Endothelial cell of umbilical vein (primary cell): ENCODE results near the gene OR10G2. TPM values are rescaled to one million over a fixed set of nuclear protein-coding genes. Genes with fewer than 3 reads are reported as not detected.

Experiments
- BruUV-seq: library from RNA; stranded (reverse); fragments of 400-500 nt; replicated peaks from 2 replicates; lab custom pipeline; 2021; lab: Mats Ljungman, UMichigan
- CTCF ChIA-PET: fragments of 300-600, 350-600 bp; sonication (Branson Sonifier 250); formaldehyde crosslinking; loops from one replicate; lab custom pipeline; 2021; ENCODE audit warnings: antibody characterized with exemption, inconsistent platforms; lab: Charles Lee
- POLR2A ChIA-PET: fragments of 300-600, 350-600 bp; sonication (Branson Sonifier 250); formaldehyde crosslinking; loops from one replicate; lab custom pipeline; 2021; ENCODE audit warnings: antibody characterized with exemption, inconsistent platforms; lab: Charles Lee
- DNase-seq: peaks from one replicate; pipeline ENCODE4 v3.0.0-alpha.2; 2011; ENCODE audit warnings: low read depth, low spot score
- FAIRE-seq: peaks from 2 replicates; lab custom pipeline; 2011; peaks lifted over from hg19 to GRCh38; lab: Jason Lieb, UNC
- H2AFZ ChIP-seq: 2 replicates; pipeline ENCODE4 v1.6.0; 2012; ENCODE audit warnings: low read depth, low read length, control low read depth, inconsistent platforms
- H3K27ac ChIP-seq: 2 replicates; pipeline ENCODE4 v1.5.1; 2011; ENCODE audit warnings: low read depth, mild to moderate bottlenecking, control low read depth, low read length, moderate library complexity; ENCODE audit not compliant: insufficient read depth
- H3K27me3 ChIP-seq, 2 experiments: 2 replicates each; pipeline versions ENCODE4 v1.6.0 to v1.6.1; 2011; ENCODE audit warnings: low read length in 2 of 2, mixed read lengths in 1 of 2; ENCODE audit not compliant: control insufficient read depth in 2 of 2, insufficient read depth in 2 of 2
- H3K36me3 ChIP-seq, 2 experiments: 2 replicates in 1 of 2; 3 replicates in 1 of 2; pipeline ENCODE4 v1.5.1; 2011; ENCODE audit warnings: low read length in 2 of 2, mild to moderate bottlenecking in 1 of 2, moderate library complexity in 1 of 2; ENCODE audit not compliant: control insufficient read depth in 2 of 2, insufficient read depth in 2 of 2; ENCODE audit errors: extremely low read depth in 1 of 2
- H3K4me1 ChIP-seq: 3 replicates; pipeline ENCODE4 v1.5.1; 2011; ENCODE audit warnings: mild to moderate bottlenecking, low read length; ENCODE audit not compliant: control insufficient read depth, insufficient read depth; ENCODE audit errors: extremely low read depth
- H3K4me2 ChIP-seq: 2 replicates; pipeline ENCODE4 v1.6.1; 2011; ENCODE audit warnings: low read length, control low read depth, mixed read lengths; ENCODE audit not compliant: insufficient read depth
- H3K4me3 ChIP-seq, 3 experiments: fragments of 200-600 bp in 1 of 3; sonication (generic), shearing (Covaris generic) in 1 of 3; replicated peaks in 1 of 3; 2 replicates each; pipeline ENCODE4 v1.5.1; 2011 to 2016; ENCODE audit warnings: control low read depth in 3 of 3, low read length in 3 of 3, mild to moderate bottlenecking in 2 of 3, inconsistent platforms in 1 of 3, low read depth in 1 of 3, moderate library complexity in 1 of 3; ENCODE audit not compliant: insufficient read depth in 1 of 3
- H3K79me2 ChIP-seq: 2 replicates; pipeline ENCODE4 v1.6.0; 2012; ENCODE audit warnings: low read length, inconsistent platforms; ENCODE audit not compliant: control insufficient read depth, insufficient read depth
- H3K9ac ChIP-seq: replicated peaks from 2 replicates; pipeline ENCODE3; 2011; ENCODE audit warnings: low read length, control low read depth; ENCODE audit not compliant: insufficient read depth; ENCODE audit errors: extremely low read depth
- H3K9me1 ChIP-seq: replicated peaks from 3 replicates; pipeline ENCODE4 v1.6.0; 2011; ENCODE audit warnings: mild to moderate bottlenecking, low read length; ENCODE audit not compliant: control insufficient read depth, insufficient read depth; ENCODE audit errors: extremely low read depth
- H3K9me3 ChIP-seq: replicated peaks from 2 replicates; pipeline ENCODE4 v1.5.1; 2012; ENCODE audit warnings: low read length, inconsistent platforms; ENCODE audit not compliant: control insufficient read depth, insufficient read depth
- H4K20me1 ChIP-seq: replicated peaks from 2 replicates; pipeline ENCODE3; 2011; ENCODE audit warnings: mild to moderate bottlenecking, low read length; ENCODE audit not compliant: control insufficient read depth, insufficient read depth; ENCODE audit errors: extremely low read depth
- EZH2 ChIP-seq: IDR thresholded peaks from 2 replicates; pipeline ENCODE4 v1.6.1; 2012; ENCODE audit warnings: borderline replicate concordance, low read depth, mild to moderate bottlenecking, moderate library complexity, low read length, inconsistent platforms; ENCODE audit not compliant: severe bottlenecking
- FOS ChIP-seq: IDR thresholded peaks from 2 replicates; pipeline ENCODE4 v1.6.1; 2011; ENCODE audit warnings: mild to moderate bottlenecking, low read length, moderate library complexity, borderline replicate concordance; ENCODE audit not compliant: insufficient read depth
- GATA2 ChIP-seq: IDR thresholded peaks from 2 replicates; pipeline ENCODE4 v1.7.0; 2011; ENCODE audit warnings: low read depth, mild to moderate bottlenecking, moderate library complexity, mixed read lengths, low read length; ENCODE audit not compliant: insufficient read length, insufficient read depth
- JUN ChIP-seq: IDR thresholded peaks from 2 replicates; pipeline ENCODE4 v1.6.1; 2011; ENCODE audit warnings: borderline replicate concordance, low read depth; ENCODE audit not compliant: insufficient read length, insufficient read depth
- MYC ChIP-seq: IDR thresholded peaks from one replicate; pipeline ENCODE4 v1.6.1; 2011; ENCODE audit warnings: mild to moderate bottlenecking, low read depth, low read length
- POLR2A ChIP-seq: IDR thresholded peaks from 2 replicates; pipeline ENCODE4 v1.6.1; 2012; ENCODE audit warnings: low read depth, mild to moderate bottlenecking, control low read depth, low read length
- POLR2AphosphoS5 ChIP-seq: IDR thresholded peaks from 2 replicates; pipeline ENCODE4 v1.6.1; 2012; ENCODE audit warnings: low read depth, mild to moderate bottlenecking, control low read depth, low read length, moderate library complexity; ENCODE audit not compliant: insufficient read depth
- dilution Hi-C: fragments of 300-500 bp; cut with MboI; formaldehyde crosslinking; loops from one replicate; pipeline ENCODE4 v1.15.0; 2019; ENCODE audit warnings: low sequenced_read_pairs; ENCODE audit not compliant: extremely low pct_ligation_motif_present
- intact Hi-C: fragments of 100-400 bp; cut with micrococcal nuclease; formaldehyde crosslinking; loops from one replicate; pipeline ENCODE4 v1.10.0; 2022
- polyA plus RNA-seq, 4 experiments: library from polyadenylated mRNA; depleted of rRNA in 3 of 4; stranded (reverse) in 3 of 4; unstranded in 1 of 4; fragments of >200 nt; gene quantifications; 2 replicates each; pipeline versions ENCODE4 v1.2.1 to v1.2.3, GENCODE V29; 2011 to 2012; ENCODE audit warnings: missing spikeins in 1 of 4
- total RNA-seq: library from RNA; stranded (reverse); gene quantifications from 2 replicates; pipeline ENCODE4 v1.2.3, GENCODE V29; 2021
- TF ChIP-seq, protein P1 (sequence below): IDR thresholded peaks from 2 replicates; pipeline ENCODE4 v1.6.1; 2011; ENCODE audit not compliant: insufficient read depth, insufficient read length
- TF ChIP-seq, protein P2 (sequence below), 2 donors: IDR thresholded peaks; 1 replicate in 1 of 2; 2 replicates in 1 of 2; pipeline ENCODE4 v1.5.1; 2011; ENCODE audit warnings: low read length in 2 of 2, mild to moderate bottlenecking in 2 of 2, moderate library complexity in 2 of 2, control low read depth in 1 of 2, inconsistent platforms in 1 of 2, low read depth in 1 of 2; ENCODE audit not compliant: insufficient read depth in 1 of 2; ENCODE audit errors: extremely low read depth in 1 of 2

OR10G2 gene
- total and polyA plus RNA-seq, 2 donors (not counting 3 experiments of a cell fraction or from before 2014, with no cell fraction given) = not detected

DNA sequence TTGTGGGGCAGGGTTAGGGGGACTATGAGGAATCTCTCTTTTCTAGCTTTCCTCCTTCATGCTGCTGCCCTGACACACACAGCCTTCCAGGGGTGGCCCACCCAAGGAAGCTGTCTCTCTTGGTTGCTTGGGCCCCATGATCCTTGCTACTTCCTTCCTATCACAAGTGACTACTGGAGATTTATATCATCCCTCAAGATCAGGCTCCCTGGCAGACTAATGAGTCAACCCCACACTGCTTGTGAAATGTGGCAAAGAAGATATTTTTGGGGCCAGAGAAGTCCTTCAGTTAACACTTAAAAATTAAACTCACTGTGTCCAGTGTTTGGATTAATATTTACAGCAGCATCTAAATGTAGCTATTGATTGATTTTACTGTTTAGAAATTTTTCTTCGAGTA lies 37.4 kb upstream of the OR10G2 start:
- H3K4me3 ChIP-seq = no peak overlapping the region

DNA sequence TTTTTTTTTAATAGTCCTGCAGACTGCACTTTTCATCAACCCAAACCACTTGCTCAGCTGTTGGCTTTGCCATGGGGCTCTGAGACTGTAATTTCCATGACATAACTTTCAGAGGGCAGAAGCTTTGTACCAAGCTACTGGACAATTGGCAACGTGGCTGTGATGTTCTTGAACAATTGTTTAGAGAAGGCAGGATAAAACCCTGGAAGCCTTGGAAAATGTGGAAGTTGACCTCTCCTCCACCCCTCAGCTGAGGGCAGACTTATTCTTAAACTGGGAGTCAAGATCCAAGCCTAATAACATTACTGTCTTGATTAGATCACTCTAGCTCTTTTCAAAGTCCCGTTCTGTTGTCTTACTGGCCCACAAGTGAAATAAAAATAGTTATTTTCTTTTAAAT lies 36.6 kb upstream of the OR10G2 start:
- FAIRE-seq = no peak
- CTCF ChIA-PET = no interaction called here

More for the DNA sequence above, 37.4 kb upstream of the OR10G2 start:
- ChIA-PET POLR2A (no interaction called here), CTCF (no interaction called here)
- no peak overlapping the region for H3K4me2 ChIP-seq
- H3K79me2 ChIP-seq = no peaks in the 10 kb centered on the region
- no TSS peak for BruUV-seq
- H3K4me1 ChIP-seq = peaks cover 10% of the 10 kb centered on the region
- no peaks in the 10 kb centered on the region for H3K36me3 ChIP-seq
- DNase-seq (peak; percentile 15), FAIRE-seq (no peak)
- H2AFZ ChIP-seq = no peak overlapping the region
- H3K9ac ChIP-seq = no peak overlapping the region
- H3K9me1 ChIP-seq = no peaks in the 10 kb centered on the region
- no peaks in the 10 kb centered on the region for H4K20me1 ChIP-seq
- no peaks in the 10 kb centered on the region for H3K27me3 ChIP-seq
- no peaks in the 10 kb centered on the region for H3K9me3 ChIP-seq
- H3K27ac ChIP-seq = no peak overlapping the region
- dilution Hi-C loops (no loop called here), intact Hi-C loops (no loop called here)
- TF ChIP-seq EZH2 = no peak
- no peak for TF ChIP-seq POLR2AphosphoS5
- no peak for TF ChIP-seq POLR2A
- TF ChIP-seq MYC = no peak

More for the DNA sequence above, 36.6 kb upstream of the OR10G2 start:
- H3K9me3 ChIP-seq = no peaks in the 10 kb centered on the region
- no peak overlapping the region for H3K4me2 ChIP-seq
- dilution Hi-C loops (no loop called here), intact Hi-C loops (no loop called here)
- POLR2A ChIA-PET = no interaction called here
- H4K20me1 ChIP-seq = no peaks in the 10 kb centered on the region
- H3K9me1 ChIP-seq = no peaks in the 10 kb centered on the region
- no peaks in the 10 kb centered on the region for H3K36me3 ChIP-seq
- no peak for TF ChIP-seq POLR2A
- TF ChIP-seq, protein P1, sequence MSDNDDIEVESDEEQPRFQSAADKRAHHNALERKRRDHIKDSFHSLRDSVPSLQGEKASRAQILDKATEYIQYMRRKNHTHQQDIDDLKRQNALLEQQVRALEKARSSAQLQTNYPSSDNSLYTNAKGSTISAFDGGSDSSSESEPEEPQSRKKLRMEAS = no peak
- no peak for TF ChIP-seq POLR2AphosphoS5
- no peak for TF ChIP-seq EZH2
- TF ChIP-seq GATA2 = no peak
- no peak for TF ChIP-seq JUN
- TF ChIP-seq, protein P2, sequence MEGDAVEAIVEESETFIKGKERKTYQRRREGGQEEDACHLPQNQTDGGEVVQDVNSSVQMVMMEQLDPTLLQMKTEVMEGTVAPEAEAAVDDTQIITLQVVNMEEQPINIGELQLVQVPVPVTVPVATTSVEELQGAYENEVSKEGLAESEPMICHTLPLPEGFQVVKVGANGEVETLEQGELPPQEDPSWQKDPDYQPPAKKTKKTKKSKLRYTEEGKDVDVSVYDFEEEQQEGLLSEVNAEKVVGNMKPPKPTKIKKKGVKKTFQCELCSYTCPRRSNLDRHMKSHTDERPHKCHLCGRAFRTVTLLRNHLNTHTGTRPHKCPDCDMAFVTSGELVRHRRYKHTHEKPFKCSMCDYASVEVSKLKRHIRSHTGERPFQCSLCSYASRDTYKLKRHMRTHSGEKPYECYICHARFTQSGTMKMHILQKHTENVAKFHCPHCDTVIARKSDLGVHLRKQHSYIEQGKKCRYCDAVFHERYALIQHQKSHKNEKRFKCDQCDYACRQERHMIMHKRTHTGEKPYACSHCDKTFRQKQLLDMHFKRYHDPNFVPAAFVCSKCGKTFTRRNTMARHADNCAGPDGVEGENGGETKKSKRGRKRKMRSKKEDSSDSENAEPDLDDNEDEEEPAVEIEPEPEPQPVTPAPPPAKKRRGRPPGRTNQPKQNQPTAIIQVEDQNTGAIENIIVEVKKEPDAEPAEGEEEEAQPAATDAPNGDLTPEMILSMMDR (IDR thresholded peaks at IDR 0.05; ENCODE audit: extremely low read depth in 1 of 2, insufficient read depth in 1 of 2, low read depth in 1 of 2, low read length in 2 of 2) = no peak
- no peak for TF ChIP-seq MYC
- TF ChIP-seq FOS = no peak
- no peak overlapping the region for H2AFZ ChIP-seq
- no TSS peak for BruUV-seq
- no peaks in the 10 kb centered on the region for H3K79me2 ChIP-seq
- H3K4me1 ChIP-seq = peaks cover 10% of the 10 kb centered on the region
- no peak overlapping the region for H3K27ac ChIP-seq
- H3K9ac ChIP-seq = no peak overlapping the region
- DNase-seq = peak; percentile 58
- no peak overlapping the region for H3K4me3 ChIP-seq
- no peaks in the 10 kb centered on the region for H3K27me3 ChIP-seq
